GM12892 (cell line): ENCODE measurements around the gene ADAMTS3.

ENCODE experiments used
- POLR2AphosphoS5 ChIP-seq: IDR thresholded peaks from 2 replicates; pipeline ENCODE4 v1.6.1; 2011; ENCODE audit warnings: low read depth, low read length, control low read depth
- TAF1 ChIP-seq: IDR thresholded peaks from 2 replicates; pipeline ENCODE4 v1.6.1; 2011; ENCODE audit warnings: low read depth, mild to moderate bottlenecking, control low read depth, low read length, borderline replicate concordance

DNA sequence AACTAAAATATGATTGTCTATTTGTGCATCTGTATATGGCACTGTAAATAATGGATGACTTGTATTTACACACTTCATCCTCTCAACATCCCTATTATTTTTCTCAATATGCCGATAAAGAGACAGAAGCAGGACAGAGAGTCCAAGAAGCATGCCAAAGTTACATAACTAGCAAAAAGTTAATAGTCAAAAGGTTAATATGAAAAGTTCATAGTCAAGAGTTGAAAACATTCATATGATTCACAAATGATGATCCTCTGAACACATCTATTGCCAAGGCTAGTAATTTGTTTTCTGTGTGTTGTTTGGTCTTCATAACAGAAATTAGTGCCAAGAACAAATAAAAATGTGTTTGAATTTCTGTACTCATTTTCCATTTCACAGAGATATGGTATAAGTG, 231.0 kb downstream of the ADAMTS3 start:
- TF ChIP-seq TAF1: no peak
- TF ChIP-seq POLR2AphosphoS5: no peak
